Stomach (tissue), 9 donors: ENCODE measurements around the gene PPM1L. TPM values are rescaled to one million over a fixed set of nuclear protein-coding genes. Genes with fewer than 3 reads are reported as not detected.

Experiments used
- DNase-seq, 2 donors: peaks; one replicate each; pipeline versions ENCODE4 v3.0.0 to v3.0.0-alpha.2; 2013 to 2019
- H3K27ac ChIP-seq, 5 donors: fragments of 200-600 bp in 4 of 5; sonication (generic) in 4 of 5; one replicate each; pipeline ENCODE4 v1.5.1; 2013 to 2019; ENCODE audit warnings: mild to moderate bottlenecking in 1 of 5, moderate library complexity in 1 of 5
- H3K27me3 ChIP-seq, 3 donors: fragments of 200-600 bp; sonication (generic); one replicate each; pipeline ENCODE4 v1.5.1; 2017 to 2019; ENCODE audit warnings: mixed run types in 1 of 3
- H3K36me3 ChIP-seq, 4 donors: fragments of 200-600 bp; sonication (generic); 1 replicate in 3 of 4; 2 replicates in 1 of 4; pipeline ENCODE4 v1.5.1; 2016 to 2019
- H3K4me1 ChIP-seq, 4 donors: fragments of 200-600 bp; sonication (generic); one replicate each; pipeline ENCODE4 v1.5.1; 2016 to 2019
- H3K4me3 ChIP-seq, 4 donors: fragments of 200-600 bp; sonication (generic) in 3 of 4; one replicate each; pipeline ENCODE4 v1.5.1; 2016 to 2019; ENCODE audit warnings: mild to moderate bottlenecking in 1 of 4
- H3K9me3 ChIP-seq, 4 donors: fragments of 200-600 bp; sonication (generic); one replicate each; pipeline ENCODE4 v1.5.1; 2016 to 2019
- EP300 ChIP-seq: sonication (generic); formaldehyde crosslinking; IDR thresholded peaks from one replicate; pipeline ENCODE4 v1.6.1; 2017; ENCODE audit warnings: antibody characterized with exemption
- POLR2A ChIP-seq, 4 donors: fragments of 450-650 bp; IDR thresholded peaks; one replicate each; pipeline ENCODE4 v1.6.1; 2016; ENCODE audit warnings: antibody characterized with exemption in 4 of 4, control low read depth in 2 of 4, mild to moderate bottlenecking in 1 of 4, moderate library complexity in 1 of 4
- POLR2AphosphoS5 ChIP-seq, 3 donors: sonication (generic); formaldehyde crosslinking; IDR thresholded peaks; one replicate each; pipeline ENCODE4 v1.6.1; 2016; ENCODE audit warnings: antibody characterized with exemption in 3 of 3
- WGBS, 5 donors: extraction: QIAGEN DNeasy Blood & Tissue Kit in 3 of 5; methylation state at CpG; one replicate each; pipeline versions ENCODE4 v1.1.5 to v1.1.7; 2013 to 2018; 5-methylcytosine and 5-hydroxymethylcytosine counted together
- intact Hi-C: fragments of 100-400 bp; cut with DNase I; formaldehyde crosslinking; loops from one replicate; pipeline ENCODE4 v1.15.1; 2023; ENCODE audit warnings: low total_unique reads
- polyA plus RNA-seq, 3 donors: library from polyadenylated mRNA; stranded (reverse); fragments of 200-250 nt; gene quantifications; one replicate each; pipeline ENCODE4 v1.2.3, GENCODE V29; 2013
- total RNA-seq, 5 donors: library from RNA; depleted of rRNA; stranded (reverse); fragments of >200 nt; gene quantifications; one replicate each; pipeline versions ENCODE4 v1.1.0 to v1.2.3, GENCODE V29; 2014 to 2016
- TF ChIP-seq, protein P1 (sequence below), 7 experiments: fragments of 450-650 bp in 4 of 7; fragments of 200-600 bp in 3 of 7; sonication (generic) in 3 of 7; IDR thresholded peaks; one replicate each; pipeline ENCODE4 v1.5.1; 2016 to 2019; ENCODE audit warnings: antibody characterized with exemption in 7 of 7, control low read depth in 2 of 7, mild to moderate bottlenecking in 1 of 7
- donor health status: healthy with polysubstance abuse.
- donor health status: Bipolar disorder and iron deficiency.
- donor health status: healthy.

The PPM1L gene
- total and polyA plus RNA-seq, 8 donors = 0.61 to 45.1 (median 15.2) TPM

DNA sequence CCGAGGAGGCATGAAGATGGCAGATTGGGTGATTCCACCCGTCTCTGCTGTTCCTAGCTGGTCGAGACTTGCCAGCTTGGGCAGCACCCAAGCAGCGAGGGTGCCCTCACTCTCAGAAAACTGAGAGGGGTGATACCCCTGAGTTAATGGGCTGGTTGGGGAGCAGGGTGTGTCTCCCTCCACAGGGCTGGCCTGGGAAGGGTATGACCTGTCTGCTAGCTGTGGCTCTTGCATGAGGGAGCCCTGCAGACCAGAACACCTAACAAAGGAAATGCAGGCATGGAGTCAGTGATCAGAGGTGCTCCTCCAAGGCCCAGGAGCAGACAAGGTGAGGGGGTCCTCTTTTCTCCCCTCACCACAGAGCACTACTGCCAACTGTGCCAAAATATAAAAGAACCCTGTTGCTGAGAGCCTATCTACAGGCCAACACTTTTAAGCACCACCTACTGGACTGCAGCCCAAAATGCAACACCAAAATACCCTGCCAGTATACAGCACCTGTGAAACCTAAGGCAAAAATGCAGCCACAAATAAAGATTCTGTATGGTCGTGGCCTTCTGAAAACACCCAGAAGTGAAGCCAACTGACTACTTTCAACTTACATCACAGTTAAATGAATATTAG lies 35.8 kb upstream of the PPM1L start:
- 82 to 89% (median 88%) methylated on average over 5 of the region's 5 CpGs for WGBS, 5 donors
- DNase-seq = no peak
- H3K9me3 ChIP-seq = peaks cover 0 to 6% (median 3%) of the 10 kb centered on the region in 4 donors
- TF ChIP-seq POLR2A (IDR thresholded peaks at IDR 0.05) = no peak
- TF ChIP-seq, protein P1, sequence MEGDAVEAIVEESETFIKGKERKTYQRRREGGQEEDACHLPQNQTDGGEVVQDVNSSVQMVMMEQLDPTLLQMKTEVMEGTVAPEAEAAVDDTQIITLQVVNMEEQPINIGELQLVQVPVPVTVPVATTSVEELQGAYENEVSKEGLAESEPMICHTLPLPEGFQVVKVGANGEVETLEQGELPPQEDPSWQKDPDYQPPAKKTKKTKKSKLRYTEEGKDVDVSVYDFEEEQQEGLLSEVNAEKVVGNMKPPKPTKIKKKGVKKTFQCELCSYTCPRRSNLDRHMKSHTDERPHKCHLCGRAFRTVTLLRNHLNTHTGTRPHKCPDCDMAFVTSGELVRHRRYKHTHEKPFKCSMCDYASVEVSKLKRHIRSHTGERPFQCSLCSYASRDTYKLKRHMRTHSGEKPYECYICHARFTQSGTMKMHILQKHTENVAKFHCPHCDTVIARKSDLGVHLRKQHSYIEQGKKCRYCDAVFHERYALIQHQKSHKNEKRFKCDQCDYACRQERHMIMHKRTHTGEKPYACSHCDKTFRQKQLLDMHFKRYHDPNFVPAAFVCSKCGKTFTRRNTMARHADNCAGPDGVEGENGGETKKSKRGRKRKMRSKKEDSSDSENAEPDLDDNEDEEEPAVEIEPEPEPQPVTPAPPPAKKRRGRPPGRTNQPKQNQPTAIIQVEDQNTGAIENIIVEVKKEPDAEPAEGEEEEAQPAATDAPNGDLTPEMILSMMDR (IDR thresholded peaks at IDR 0.05) = no peak
- TF ChIP-seq EP300 = no peak
- TF ChIP-seq POLR2AphosphoS5 (IDR thresholded peaks at IDR 0.05) = no peak
- H3K27ac ChIP-seq = no peak overlapping the region
- H3K36me3 ChIP-seq = no peaks in the 10 kb centered on the region
- H3K4me1 ChIP-seq = no peaks in the 10 kb centered on the region
- H3K4me3 ChIP-seq = no peak overlapping the region
- no peaks in the 10 kb centered on the region for H3K27me3 ChIP-seq
- intact Hi-C loops = no loop called here

DNA sequence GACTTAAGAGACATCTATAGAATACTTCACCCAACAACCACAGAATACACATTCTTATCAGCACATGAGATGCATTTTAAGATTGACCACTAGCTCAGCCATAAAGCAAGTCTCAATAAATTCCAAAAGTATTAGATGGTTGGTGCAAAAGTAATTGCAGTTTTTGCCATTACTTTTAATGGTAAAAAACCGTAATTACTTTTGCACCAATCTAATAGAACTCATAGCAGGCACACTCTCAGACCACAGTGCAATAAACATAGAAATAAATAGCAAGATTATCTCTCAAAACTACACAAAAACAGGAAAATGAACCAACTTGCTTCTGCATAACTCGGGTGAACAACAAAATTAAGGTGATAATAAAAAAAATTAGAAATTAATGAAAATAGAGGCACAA lies 33.7 kb upstream of the PPM1L start:
- WGBS, 5 donors = 83 to 93% (median 85%) methylated on average over 2 of the region's 2 CpGs
- Histone ChIP-seq H3K9me3 (peaks cover 0 to 6% (median 3%) of the 10 kb centered on the region in 4 donors), H3K4me3 (no peak overlapping the region), H3K36me3 (no peaks in the 10 kb centered on the region), H3K4me1 (no peaks in the 10 kb centered on the region), H3K27me3 (no peaks in the 10 kb centered on the region), H3K27ac (no peak overlapping the region)
- DNase-seq = no peak
- TF ChIP-seq EP300 (no peak), POLR2A (IDR thresholded peaks at IDR 0.05) (no peak), POLR2AphosphoS5 (IDR thresholded peaks at IDR 0.05) (no peak)
- TF ChIP-seq, protein P1 (IDR thresholded peaks at IDR 0.05) = no peak
- intact Hi-C loops = no loop called here

DNA sequence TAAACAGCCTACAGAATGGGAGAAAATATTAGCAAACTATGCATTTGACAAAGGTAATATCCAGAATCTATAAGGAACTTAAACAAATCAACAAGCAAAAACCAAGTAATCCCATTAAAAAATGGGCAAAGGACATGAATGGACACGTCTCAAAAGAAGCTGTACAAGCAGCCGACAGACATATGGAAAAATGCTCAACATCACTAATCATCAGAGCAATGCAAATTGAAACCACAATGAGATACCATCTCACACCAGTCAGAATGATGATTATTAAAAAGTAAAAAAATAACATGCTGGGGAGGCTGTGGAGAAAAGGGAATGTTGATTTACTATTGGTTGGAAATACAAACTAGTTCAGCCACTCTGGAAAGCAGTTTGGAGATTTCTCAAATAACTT lies 30.7 kb upstream of the PPM1L start:
- H3K4me3 ChIP-seq = no peak overlapping the region
- H3K4me1 ChIP-seq = no peaks in the 10 kb centered on the region
- intact Hi-C loops = no loop called here
- no peak for DNase-seq
- TF ChIP-seq POLR2AphosphoS5 (IDR thresholded peaks at IDR 0.05) = no peak
- TF ChIP-seq, protein P1 (IDR thresholded peaks at IDR 0.05) = no peak
- no peak for TF ChIP-seq POLR2A (IDR thresholded peaks at IDR 0.05)
- no peak for TF ChIP-seq EP300
- 74 to 94% (median 88%) methylated on average over 2 of the region's 2 CpGs for WGBS, 5 donors
- H3K27me3 ChIP-seq = no peaks in the 10 kb centered on the region
- no peak overlapping the region for H3K27ac ChIP-seq
- H3K9me3 ChIP-seq = peaks cover 0 to 6% (median 3%) of the 10 kb centered on the region in 4 donors
- no peaks in the 10 kb centered on the region for H3K36me3 ChIP-seq

DNA sequence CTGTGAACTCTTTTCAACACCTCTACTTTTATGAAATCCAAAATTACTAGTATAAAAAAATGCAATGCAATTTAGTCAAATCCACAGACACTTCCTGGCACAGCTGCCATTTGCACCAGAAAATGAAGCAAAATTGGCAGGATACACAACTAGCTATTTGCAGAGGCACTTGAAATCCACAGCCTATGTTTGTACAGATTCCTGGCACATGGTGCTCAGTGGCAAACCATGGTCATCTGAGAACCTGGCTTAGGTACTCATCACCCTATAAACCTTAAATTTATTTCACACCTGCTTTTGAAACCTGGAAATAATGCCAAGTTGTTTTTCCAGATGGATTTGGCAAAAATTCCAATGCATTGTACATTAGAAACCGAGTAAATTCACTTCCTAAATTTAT lies 20.2 kb upstream of the PPM1L start:
- DNase-seq = no peak
- H3K4me1 ChIP-seq = no peaks in the 10 kb centered on the region
- H3K36me3 ChIP-seq = no peaks in the 10 kb centered on the region
- no peak overlapping the region for H3K4me3 ChIP-seq
- TF ChIP-seq EP300 (no peak), POLR2A (IDR thresholded peaks at IDR 0.05) (no peak), POLR2AphosphoS5 (IDR thresholded peaks at IDR 0.05) (no peak)
- TF ChIP-seq, protein P1 (IDR thresholded peaks at IDR 0.05) = no peak
- no peaks in the 10 kb centered on the region for H3K9me3 ChIP-seq
- H3K27me3 ChIP-seq = no peaks in the 10 kb centered on the region
- intact Hi-C loops = no loop called here
- no peak overlapping the region for H3K27ac ChIP-seq
- 70 to 78% (median 75%) methylated on average over 1 of the region's 1 CpG for WGBS, 5 donors
